ENCODE data around the gene LRRC36. TPM values are rescaled to one million over a fixed set of nuclear protein-coding genes. Genes with fewer than 3 reads are reported as not detected.

Gene LRRC36
- total and polyA plus RNA-seq, 10 of the 15 experiments (the other 5 are each of a cell fraction or from before 2014, with no cell fraction given): 0.45 to 2.0 (median 0.75) TPM; not detected in 1

DNA sequence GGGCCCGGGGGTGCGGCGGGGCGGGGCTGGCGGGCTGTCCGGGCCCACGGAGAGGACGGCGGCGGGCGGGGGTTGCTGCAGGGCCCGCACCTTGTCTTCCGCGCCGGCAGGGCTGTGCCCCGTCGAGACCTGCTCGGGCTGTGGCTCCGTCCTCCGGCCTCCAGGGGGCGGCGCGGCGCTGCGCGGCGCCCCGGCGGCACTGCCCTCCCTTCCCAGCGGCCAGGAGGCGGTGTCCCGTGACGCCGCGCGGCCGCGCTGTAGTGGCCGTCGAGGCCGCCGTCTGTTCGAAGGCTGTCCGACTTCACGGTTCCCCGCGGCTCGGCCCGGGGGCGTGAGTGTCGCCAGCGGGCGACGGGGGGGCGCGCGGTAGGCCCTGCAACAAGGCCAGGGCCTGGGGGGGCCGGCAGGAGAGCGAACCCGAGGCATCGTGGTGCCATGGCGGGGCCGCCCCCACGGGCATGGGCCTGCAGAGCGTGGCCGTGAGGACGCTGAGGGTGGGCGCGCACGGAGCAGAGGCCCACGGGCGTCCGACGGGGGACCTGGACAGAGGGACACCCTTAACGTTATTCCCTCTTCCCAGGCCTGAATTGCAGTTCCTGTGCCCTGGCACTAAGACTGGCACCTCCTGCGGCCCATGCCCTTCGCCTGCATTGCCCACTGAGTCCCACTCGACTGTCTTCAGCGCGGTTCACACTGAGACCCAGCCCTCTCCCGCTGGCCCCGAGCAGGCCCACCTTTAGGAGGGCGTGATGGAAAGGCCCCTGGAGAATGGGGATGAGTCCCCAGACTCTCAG lies 47.1 kb upstream of the LRRC36 start, which contains the start of gene PLEKHG4:
Gene PLEKHG4, plus strand, starts transcription at position 237 of the 794 bp plus-strand sequence. Its CDS starts 513 bp downstream, at position 750.
- peaks cover 4% of the 10 kb centered on the region; the same call in 1 of the 2 replicates for H3K4me1 ChIP-seq (ENCODE audit: control insufficient read depth, insufficient read depth, low read length)
- no peaks in the 10 kb centered on the region; a peak in 1 of 4 replicates for H3K36me3 ChIP-seq (ENCODE audit: control insufficient read depth in 2 of 2, insufficient read depth in 2 of 2, low read length in 1 of 2)
- ChIA-PET RAD21 (ENCODE audit: unreplicated experiment) (interaction anchor here (0.8 to 2.3 kb wide), 6 partner anchors 19 to 60 kb away, joined by 3 to 9 read pairs (median 6); partner anchors contain the start of gene TMEM208), CTCF (interaction anchor here (0.6 to 3.0 kb wide), 11 partner anchors 16 to 219 kb away, joined by 3 to 23 read pairs (median 4); partner anchors contain the start of gene SLC9A5), POLR2A (no interaction called here), SMC1A (ENCODE audit: uncharacterized antibody, unreplicated experiment) (interaction anchor here (0.8 to 3.6 kb wide), 4 partner anchors 9 to 60 kb away, joined by 4 to 16 read pairs (median 5); no protein-coding TSS in a partner anchor)
- 0 out of 2 replicates have a peak, but pooled peaks cover 2% of the 10 kb centered on the region for H3K79me2 ChIP-seq (ENCODE audit: control insufficient read depth, insufficient read depth, low read length)
- peak within 1 kb of the TSS; percentile 62 for H3K9ac ChIP-seq (ENCODE audit: control insufficient read depth, insufficient read depth, low read length)
- peak; percentile 49 for FAIRE-seq
- peak; percentile 13 for DNase-seq (ENCODE audit: low read depth, low spot score)
- no peaks in the 10 kb centered on the region for H3K9me3 ChIP-seq (replicated peaks; ENCODE audit: control insufficient read depth, insufficient read depth, low read length)
- peak within 1 kb of the TSS; percentile 74 for H3K4me3 ChIP-seq
- peak within 1 kb of the TSS; percentile 69 for H2AFZ ChIP-seq (ENCODE audit: control insufficient read depth, low read depth, low read length)
- WGBS (ENCODE audit: insufficient coverage, insufficient replicate concordance, low lambda C conversion rate, missing lambda C conversion rate): 49% methylated on average over 53 of the region's 83 CpGs
- H3K27me3 ChIP-seq (replicated peaks in 1 of 2; ENCODE audit: control insufficient read depth in 2 of 2, insufficient read depth in 2 of 2, low read length in 1 of 2): no peaks in the 10 kb centered on the region
- no TSS peak for BruUV-seq (replicated peaks)
- in situ Hi-C loops (cut with MboI) (no loop called here), intact Hi-C loops (cut with micrococcal nuclease; ENCODE audit: unreplicated experiment) (loop anchor here (5.0 kb wide), 2 partner anchors 48 to 118 kb away; partner anchors contain the start of genes KCTD19 and LRRC36)
- peak; percentile 93 for ATAC-seq
- peak within 1 kb of the TSS; percentile 91 for H3K4me2 ChIP-seq (ENCODE audit: control insufficient read depth, insufficient read depth)
- peak within 1 kb of the TSS; percentile 6 for H3K27ac ChIP-seq (ENCODE audit: control insufficient read depth, insufficient read depth)
- H4K20me1 ChIP-seq (ENCODE audit: control insufficient read depth, insufficient read depth): no peaks in the 10 kb centered on the region
- TF ChIP-seq ZNF24 (IDR thresholded peaks at IDR 0.05): peak; percentile 15; the same call in 1 of the 2 replicates
- no peak for TF ChIP-seq KAT2A (conservative IDR thresholded peaks at IDR 0.05; ENCODE audit: control insufficient read depth, low read depth, low read length)
- TF ChIP-seq ZSCAN29 (IDR thresholded peaks at IDR 0.05): 0 out of 2 replicates have a peak, but pooled peaks have one; percentile 22
- TF ChIP-seq ZZZ3 (IDR thresholded peaks at IDR 0.05; ENCODE audit: control insufficient read depth, insufficient read length, low read depth): no peak
- TF ChIP-seq IRF4 (IDR thresholded peaks at IDR 0.05; ENCODE audit: low read depth, low read length): no peak
- peak; percentile 79; the same call in 1 of the 2 replicates for TF ChIP-seq ZNF592 (IDR thresholded peaks at IDR 0.05)
- no peak for TF ChIP-seq CREM (IDR thresholded peaks at IDR 0.05; ENCODE audit: low read depth)
- peak; percentile 17; the same call in 1 of the 2 replicates for TF ChIP-seq BACH1 (IDR thresholded peaks at IDR 0.05; ENCODE audit: borderline replicate concordance)
- TF ChIP-seq, protein P1, sequence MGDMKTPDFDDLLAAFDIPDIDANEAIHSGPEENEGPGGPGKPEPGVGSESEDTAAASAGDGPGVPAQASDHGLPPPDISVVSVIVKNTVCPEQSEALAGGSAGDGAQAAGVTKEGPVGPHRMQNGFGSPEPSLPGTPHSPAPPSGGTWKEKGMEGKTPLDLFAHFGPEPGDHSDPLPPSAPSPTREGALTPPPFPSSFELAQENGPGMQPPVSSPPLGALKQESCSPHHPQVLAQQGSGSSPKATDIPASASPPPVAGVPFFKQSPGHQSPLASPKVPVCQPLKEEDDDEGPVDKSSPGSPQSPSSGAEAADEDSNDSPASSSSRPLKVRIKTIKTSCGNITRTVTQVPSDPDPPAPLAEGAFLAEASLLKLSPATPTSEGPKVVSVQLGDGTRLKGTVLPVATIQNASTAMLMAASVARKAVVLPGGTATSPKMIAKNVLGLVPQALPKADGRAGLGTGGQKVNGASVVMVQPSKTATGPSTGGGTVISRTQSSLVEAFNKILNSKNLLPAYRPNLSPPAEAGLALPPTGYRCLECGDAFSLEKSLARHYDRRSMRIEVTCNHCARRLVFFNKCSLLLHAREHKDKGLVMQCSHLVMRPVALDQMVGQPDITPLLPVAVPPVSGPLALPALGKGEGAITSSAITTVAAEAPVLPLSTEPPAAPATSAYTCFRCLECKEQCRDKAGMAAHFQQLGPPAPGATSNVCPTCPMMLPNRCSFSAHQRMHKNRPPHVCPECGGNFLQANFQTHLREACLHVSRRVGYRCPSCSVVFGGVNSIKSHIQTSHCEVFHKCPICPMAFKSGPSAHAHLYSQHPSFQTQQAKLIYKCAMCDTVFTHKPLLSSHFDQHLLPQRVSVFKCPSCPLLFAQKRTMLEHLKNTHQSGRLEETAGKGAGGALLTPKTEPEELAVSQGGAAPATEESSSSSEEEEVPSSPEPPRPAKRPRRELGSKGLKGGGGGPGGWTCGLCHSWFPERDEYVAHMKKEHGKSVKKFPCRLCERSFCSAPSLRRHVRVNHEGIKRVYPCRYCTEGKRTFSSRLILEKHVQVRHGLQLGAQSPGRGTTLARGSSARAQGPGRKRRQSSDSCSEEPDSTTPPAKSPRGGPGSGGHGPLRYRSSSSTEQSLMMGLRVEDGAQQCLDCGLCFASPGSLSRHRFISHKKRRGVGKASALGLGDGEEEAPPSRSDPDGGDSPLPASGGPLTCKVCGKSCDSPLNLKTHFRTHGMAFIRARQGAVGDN (IDR thresholded peaks at IDR 0.05): peak; percentile 81
- peak; percentile 82 for TF ChIP-seq SMARCA5 (IDR thresholded peaks at IDR 0.05)
- TF ChIP-seq NR2F1 (conservative IDR thresholded peaks at IDR 0.05): peak; percentile 44; the same call in 1 of the 2 replicates
- no peak for TF ChIP-seq BCL11A (IDR thresholded peaks at IDR 0.05; ENCODE audit: low read depth, low read length)
- TF ChIP-seq ZNF217 (IDR thresholded peaks at IDR 0.05): 0 out of 2 replicates have a peak, but pooled peaks have one; percentile 50
